Endothelial cell of umbilical vein (primary cell): ENCODE data around the gene SCP2. TPM values are rescaled to one million over a fixed set of nuclear protein-coding genes. Genes with fewer than 3 reads are reported as not detected.

ENCODE experiments used
- BruUV-seq: library from RNA; stranded (reverse); fragments of 400-500 nt; replicated peaks from 2 replicates; lab custom pipeline; 2021; lab: Mats Ljungman, UMichigan
- CTCF ChIA-PET: fragments of 300-600, 350-600 bp; sonication (Branson Sonifier 250); formaldehyde crosslinking; loops from one replicate; lab custom pipeline; 2021; ENCODE audit warnings: antibody characterized with exemption, inconsistent platforms; lab: Charles Lee
- POLR2A ChIA-PET: fragments of 300-600, 350-600 bp; sonication (Branson Sonifier 250); formaldehyde crosslinking; loops from one replicate; lab custom pipeline; 2021; ENCODE audit warnings: antibody characterized with exemption, inconsistent platforms; lab: Charles Lee
- DNase-seq: peaks from one replicate; pipeline ENCODE4 v3.0.0-alpha.2; 2011; ENCODE audit warnings: low read depth, low spot score
- FAIRE-seq: peaks from 2 replicates; lab custom pipeline; 2011; peaks lifted over from hg19 to GRCh38; lab: Jason Lieb, UNC
- H2AFZ ChIP-seq: 2 replicates; pipeline ENCODE4 v1.6.0; 2012; ENCODE audit warnings: low read depth, low read length, control low read depth, inconsistent platforms
- H3K27ac ChIP-seq: 2 replicates; pipeline ENCODE4 v1.5.1; 2011; ENCODE audit warnings: low read depth, mild to moderate bottlenecking, control low read depth, low read length, moderate library complexity; ENCODE audit not compliant: insufficient read depth
- H3K27me3 ChIP-seq, 2 experiments: 2 replicates each; pipeline versions ENCODE4 v1.6.0 to v1.6.1; 2011; ENCODE audit warnings: low read length in 2 of 2, mixed read lengths in 1 of 2; ENCODE audit not compliant: control insufficient read depth in 2 of 2, insufficient read depth in 2 of 2
- H3K36me3 ChIP-seq, 2 experiments: 2 replicates in 1 of 2; 3 replicates in 1 of 2; pipeline ENCODE4 v1.5.1; 2011; ENCODE audit warnings: low read length in 2 of 2, mild to moderate bottlenecking in 1 of 2, moderate library complexity in 1 of 2; ENCODE audit not compliant: control insufficient read depth in 2 of 2, insufficient read depth in 2 of 2; ENCODE audit errors: extremely low read depth in 1 of 2
- H3K4me1 ChIP-seq: 3 replicates; pipeline ENCODE4 v1.5.1; 2011; ENCODE audit warnings: mild to moderate bottlenecking, low read length; ENCODE audit not compliant: control insufficient read depth, insufficient read depth; ENCODE audit errors: extremely low read depth
- H3K4me2 ChIP-seq: 2 replicates; pipeline ENCODE4 v1.6.1; 2011; ENCODE audit warnings: low read length, control low read depth, mixed read lengths; ENCODE audit not compliant: insufficient read depth
- H3K4me3 ChIP-seq, 3 experiments: fragments of 200-600 bp in 1 of 3; sonication (generic), shearing (Covaris generic) in 1 of 3; replicated peaks in 1 of 3; 2 replicates each; pipeline ENCODE4 v1.5.1; 2011 to 2016; ENCODE audit warnings: control low read depth in 3 of 3, low read length in 3 of 3, mild to moderate bottlenecking in 2 of 3, inconsistent platforms in 1 of 3, low read depth in 1 of 3, moderate library complexity in 1 of 3; ENCODE audit not compliant: insufficient read depth in 1 of 3
- H3K79me2 ChIP-seq: 2 replicates; pipeline ENCODE4 v1.6.0; 2012; ENCODE audit warnings: low read length, inconsistent platforms; ENCODE audit not compliant: control insufficient read depth, insufficient read depth
- H3K9ac ChIP-seq: replicated peaks from 2 replicates; pipeline ENCODE3; 2011; ENCODE audit warnings: low read length, control low read depth; ENCODE audit not compliant: insufficient read depth; ENCODE audit errors: extremely low read depth
- H3K9me1 ChIP-seq: replicated peaks from 3 replicates; pipeline ENCODE4 v1.6.0; 2011; ENCODE audit warnings: mild to moderate bottlenecking, low read length; ENCODE audit not compliant: control insufficient read depth, insufficient read depth; ENCODE audit errors: extremely low read depth
- H3K9me3 ChIP-seq: replicated peaks from 2 replicates; pipeline ENCODE4 v1.5.1; 2012; ENCODE audit warnings: low read length, inconsistent platforms; ENCODE audit not compliant: control insufficient read depth, insufficient read depth
- H4K20me1 ChIP-seq: replicated peaks from 2 replicates; pipeline ENCODE3; 2011; ENCODE audit warnings: mild to moderate bottlenecking, low read length; ENCODE audit not compliant: control insufficient read depth, insufficient read depth; ENCODE audit errors: extremely low read depth
- CTCF ChIP-seq, 2 donors: IDR thresholded peaks; 1 replicate in 1 of 2; 2 replicates in 1 of 2; pipeline ENCODE4 v1.5.1; 2011; ENCODE audit warnings: low read length in 2 of 2, mild to moderate bottlenecking in 2 of 2, moderate library complexity in 2 of 2, control low read depth in 1 of 2, inconsistent platforms in 1 of 2, low read depth in 1 of 2; ENCODE audit not compliant: insufficient read depth in 1 of 2; ENCODE audit errors: extremely low read depth in 1 of 2
- EZH2 ChIP-seq: IDR thresholded peaks from 2 replicates; pipeline ENCODE4 v1.6.1; 2012; ENCODE audit warnings: borderline replicate concordance, low read depth, mild to moderate bottlenecking, moderate library complexity, low read length, inconsistent platforms; ENCODE audit not compliant: severe bottlenecking
- FOS ChIP-seq: IDR thresholded peaks from 2 replicates; pipeline ENCODE4 v1.6.1; 2011; ENCODE audit warnings: mild to moderate bottlenecking, low read length, moderate library complexity, borderline replicate concordance; ENCODE audit not compliant: insufficient read depth
- GATA2 ChIP-seq: IDR thresholded peaks from 2 replicates; pipeline ENCODE4 v1.7.0; 2011; ENCODE audit warnings: low read depth, mild to moderate bottlenecking, moderate library complexity, mixed read lengths, low read length; ENCODE audit not compliant: insufficient read length, insufficient read depth
- JUN ChIP-seq: IDR thresholded peaks from 2 replicates; pipeline ENCODE4 v1.6.1; 2011; ENCODE audit warnings: borderline replicate concordance, low read depth; ENCODE audit not compliant: insufficient read length, insufficient read depth
- MAX ChIP-seq: IDR thresholded peaks from 2 replicates; pipeline ENCODE4 v1.6.1; 2011; ENCODE audit not compliant: insufficient read depth, insufficient read length
- MYC ChIP-seq: IDR thresholded peaks from one replicate; pipeline ENCODE4 v1.6.1; 2011; ENCODE audit warnings: mild to moderate bottlenecking, low read depth, low read length
- POLR2A ChIP-seq: IDR thresholded peaks from 2 replicates; pipeline ENCODE4 v1.6.1; 2012; ENCODE audit warnings: low read depth, mild to moderate bottlenecking, control low read depth, low read length
- POLR2AphosphoS5 ChIP-seq: IDR thresholded peaks from 2 replicates; pipeline ENCODE4 v1.6.1; 2012; ENCODE audit warnings: low read depth, mild to moderate bottlenecking, control low read depth, low read length, moderate library complexity; ENCODE audit not compliant: insufficient read depth
- dilution Hi-C: fragments of 300-500 bp; cut with MboI; formaldehyde crosslinking; loops from one replicate; pipeline ENCODE4 v1.15.0; 2019; ENCODE audit warnings: low sequenced_read_pairs; ENCODE audit not compliant: extremely low pct_ligation_motif_present
- intact Hi-C: fragments of 100-400 bp; cut with micrococcal nuclease; formaldehyde crosslinking; loops from one replicate; pipeline ENCODE4 v1.10.0; 2022
- polyA plus RNA-seq, 4 experiments: library from polyadenylated mRNA; depleted of rRNA in 3 of 4; stranded (reverse) in 3 of 4; unstranded in 1 of 4; fragments of >200 nt; gene quantifications; 2 replicates each; pipeline versions ENCODE4 v1.2.1 to v1.2.3, GENCODE V29; 2011 to 2012; ENCODE audit warnings: missing spikeins in 1 of 4
- total RNA-seq: library from RNA; stranded (reverse); gene quantifications from 2 replicates; pipeline ENCODE4 v1.2.3, GENCODE V29; 2021

SCP2 gene
- total and polyA plus RNA-seq, 2 donors (not counting 3 experiments of a cell fraction or from before 2014, with no cell fraction given): 42.4 to 92.7 TPM

DNA sequence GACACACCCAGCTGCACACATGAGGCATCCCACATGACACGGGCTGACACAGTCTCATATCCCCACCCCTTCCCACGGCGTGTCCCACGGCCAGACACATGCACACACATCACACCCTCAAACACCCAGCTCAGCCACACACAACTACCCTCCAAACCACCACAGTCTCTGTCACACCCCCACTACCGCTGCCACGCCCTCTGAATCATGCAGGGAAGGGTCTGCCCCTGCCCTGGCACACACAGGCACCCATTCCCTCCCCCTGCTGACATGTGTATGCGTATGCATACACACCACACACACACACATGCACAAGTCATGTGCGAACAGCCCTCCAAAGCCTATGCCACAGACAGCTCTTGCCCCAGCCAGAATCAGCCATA is 157.5 kb downstream of the SCP2 start:
- CTCF ChIA-PET: interaction anchor here (1.5 kb wide), 1 partner anchor 9 kb away, joined by 4 read pairs; no protein-coding TSS in a partner anchor
- no peaks in the 10 kb centered on the region for H3K4me1 ChIP-seq

More for the DNA sequence above, 157.5 kb downstream of the SCP2 start:
- Histone ChIP-seq H2AFZ (no peak overlapping the region), H3K9me3 (no peaks in the 10 kb centered on the region), H3K36me3 (no peaks in the 10 kb centered on the region), H3K9ac (no peak overlapping the region), H3K9me1 (no peaks in the 10 kb centered on the region), H4K20me1 (no peaks in the 10 kb centered on the region), H3K4me2 (no peak overlapping the region), H3K4me3 (no peak overlapping the region), H3K79me2 (no peaks in the 10 kb centered on the region), H3K27me3 (no peaks in the 10 kb centered on the region), H3K27ac (no peak overlapping the region)
- intact Hi-C loops (no loop called here), dilution Hi-C loops (no loop called here)
- BruUV-seq: no TSS peak
- no peak for FAIRE-seq
- no peak for DNase-seq
- POLR2A ChIA-PET: no interaction called here
- TF ChIP-seq MAX: no peak
- TF ChIP-seq CTCF (IDR thresholded peaks at IDR 0.05; ENCODE audit: extremely low read depth in 1 of 2, insufficient read depth in 1 of 2, low read depth in 1 of 2, low read length in 2 of 2): no peak
- TF ChIP-seq POLR2A: no peak
- no peak for TF ChIP-seq MYC
- TF ChIP-seq GATA2: no peak
- TF ChIP-seq EZH2: no peak
- no peak for TF ChIP-seq POLR2AphosphoS5
- no peak for TF ChIP-seq JUN
- no peak for TF ChIP-seq FOS
